Neural progenitor cell (in vitro differentiated cells): ENCODE data around the gene RNF5.

Experiments used
- EZH2 ChIP-seq: fragments of 200-600 bp; sonication (generic); IDR thresholded peaks from 2 replicates; pipeline ENCODE4 v1.6.1; 2017; ENCODE audit warnings: antibody characterized with exemption, mild to moderate bottlenecking, moderate library complexity
- EZH2phosphoT487 ChIP-seq: fragments of 200-600 bp; sonication (generic); IDR thresholded peaks from 2 replicates; pipeline ENCODE4 v1.6.1; 2017; ENCODE audit warnings: antibody characterized with exemption

- TF ChIP-seq EZH2, result no peak
- no peak for TF ChIP-seq EZH2phosphoT487
Measured at GRCh38 chr6:32188381-32189068, 10.3 kb downstream of the RNF5 start.
